Measurements from ENCODE around the gene KCNK4. TPM values are rescaled to one million over a fixed set of nuclear protein-coding genes. Genes with fewer than 3 reads are reported as not detected.

The KCNK4 gene
- polyA plus RNA-seq, 3 donors: not detected

- Histone ChIP-seq H3K4me1 (ENCODE audit: control insufficient read depth in 1 of 2, insufficient read depth in 2 of 2, low read length in 2 of 2) (peaks cover 18 to 29% of the 10 kb centered on the region in 2 donors), H3K36me3 (replicated peaks in 1 of 2; ENCODE audit: control insufficient read depth in 1 of 2, insufficient read depth in 2 of 2, low read length in 2 of 2) (no peaks in the 10 kb centered on the region), H3K4me3 (replicated peaks in 1 of 3; ENCODE audit: low read depth in 2 of 3, low read length in 3 of 3) (no peak overlapping the region), H3K4me2 (replicated peaks; ENCODE audit: extremely low read depth, low read length, poor library complexity, severe bottlenecking) (no peak overlapping the region), H3K9ac (ENCODE audit: insufficient read depth, low read length, poor library complexity, severe bottlenecking) (no peak overlapping the region), H4K20me1 (ENCODE audit: insufficient read depth, low read length) (no peaks in the 10 kb centered on the region), H3K27ac (ENCODE audit: low read depth in 1 of 2, low read length in 2 of 2) (no peak overlapping the region), H2AFZ (ENCODE audit: insufficient read depth, low read depth, low read length, poor library complexity, severe bottlenecking) (no peak overlapping the region), H3K27me3 (ENCODE audit: control insufficient read depth in 2 of 2, insufficient read depth in 2 of 2, low read length in 2 of 2) (peaks cover 24 to 36% of the 10 kb centered on the region in 2 donors), H3K79me2 (ENCODE audit: insufficient read depth, low read length) (peaks cover 2% of the 10 kb centered on the region), H3K9me3 (replicated peaks in 1 of 2; ENCODE audit: control insufficient read depth in 1 of 2, insufficient read depth in 1 of 2, low read length in 2 of 2) (peaks cover 4 to 22% of the 10 kb centered on the region in 2 donors)
- peaks cover 0 to 12% (median 3%) of the 10 kb centered on the region in 7 donors for H3K9me3 Mint-ChIP-seq
- H3K27me3 Mint-ChIP-seq (ENCODE audit: low read depth in 3 of 3): peaks cover 36 to 54% (median 39%) of the 10 kb centered on the region in 3 donors
- peaks cover 18% of the 10 kb centered on the region for H3K4me1 Mint-ChIP-seq
- TF ChIP-seq CTCF (IDR thresholded peaks at IDR 0.05): no peak
- WGBS (ENCODE audit: insufficient coverage): over 99% methylated on average over 12 of the region's 13 CpGs
- intact Hi-C loops (cut with micrococcal nuclease): loop anchor here in 1 of 2 donors (5.0 kb wide), 1 partner anchor 37 kb away; the partner anchor contains the start of gene PLCB3
- no peak overlapping the region for H3K4me3 Mint-ChIP-seq
- H3K36me3 Mint-ChIP-seq: peaks cover 5 to 11% of the 10 kb centered on the region in 2 donors
- peak overlapping the region in 1 of 7 donors; percentile 50 for H3K27ac Mint-ChIP-seq
- DNase-seq: no peak
Observed at GRCh38 chr11:64289002-64289564, 2.0 kb upstream of the KCNK4 start.

GRCh38 chr11:64290352-64291261, 495 bp upstream of the KCNK4 start:
- TF ChIP-seq CTCF (IDR thresholded peaks at IDR 0.05): no peak
- peaks cover 5 to 15% of the 10 kb centered on the region in 2 donors for H3K36me3 Mint-ChIP-seq
- peaks cover 16% of the 10 kb centered on the region for H3K4me1 Mint-ChIP-seq
- Histone ChIP-seq H3K4me1 (ENCODE audit: control insufficient read depth in 1 of 2, insufficient read depth in 2 of 2, low read length in 2 of 2) (peaks cover 11 to 25% of the 10 kb centered on the region in 2 donors), H3K4me3 (replicated peaks in 1 of 3; ENCODE audit: low read depth in 2 of 3, low read length in 3 of 3) (no peak overlapping the region), H3K36me3 (replicated peaks in 1 of 2; ENCODE audit: control insufficient read depth in 1 of 2, insufficient read depth in 2 of 2, low read length in 2 of 2) (no peaks in the 10 kb centered on the region), H3K79me2 (ENCODE audit: insufficient read depth, low read length) (no peaks in the 10 kb centered on the region), H3K9ac (ENCODE audit: insufficient read depth, low read length, poor library complexity, severe bottlenecking) (no peak overlapping the region), H3K4me2 (replicated peaks; ENCODE audit: extremely low read depth, low read length, poor library complexity, severe bottlenecking) (no peak overlapping the region), H3K9me3 (replicated peaks in 1 of 2; ENCODE audit: control insufficient read depth in 1 of 2, insufficient read depth in 1 of 2, low read length in 2 of 2) (peaks cover 4 to 26% of the 10 kb centered on the region in 2 donors), H2AFZ (ENCODE audit: insufficient read depth, low read depth, low read length, poor library complexity, severe bottlenecking) (no peak overlapping the region), H3K27ac (ENCODE audit: low read depth in 1 of 2, low read length in 2 of 2) (no peak overlapping the region), H4K20me1 (ENCODE audit: insufficient read depth, low read length) (no peaks in the 10 kb centered on the region), H3K27me3 (ENCODE audit: control insufficient read depth in 2 of 2, insufficient read depth in 2 of 2, low read length in 2 of 2) (peaks cover 36 to 50% of the 10 kb centered on the region in 2 donors)
- H3K4me3 Mint-ChIP-seq: peak overlapping the region in 1 of 2 donors; percentile 81
- DNase-seq: peak in 1 of 3 donors; percentile 65
- 57% methylated on average over 8 of the region's 10 CpGs for WGBS (ENCODE audit: insufficient coverage)
- H3K27ac Mint-ChIP-seq: no peak overlapping the region
- intact Hi-C loops (cut with micrococcal nuclease): no loop called here
- peaks cover 0 to 17% (median 3%) of the 10 kb centered on the region in 7 donors for H3K9me3 Mint-ChIP-seq
- peaks cover 50 to 69% (median 54%) of the 10 kb centered on the region in 3 donors for H3K27me3 Mint-ChIP-seq (ENCODE audit: low read depth in 3 of 3)
